CD4-positive, alpha-beta T cell treated with Interleukin-4 for 4 hours (primary cell): ENCODE data around the gene PIEZO2.
A peak's percentile ranks its signal among the peaks of the same experiment; 100 is the strongest.

Experiments used
- DNase-seq: peaks from one replicate; pipeline ENCODE4 v3.0.0-alpha.2; 2020

Gene PIEZO2

GRCh38 chr18:10838553-10838952 is 310.8 kb downstream of the PIEZO2 start:
- DNase-seq = no peak

- no peak for DNase-seq
Observed at GRCh38 chr18:10834128-10834815, 315.1 kb downstream of the PIEZO2 start.

GRCh38 chr18:10833656-10834055 is 315.7 kb downstream of the PIEZO2 start:
- no peak for DNase-seq

DNA sequence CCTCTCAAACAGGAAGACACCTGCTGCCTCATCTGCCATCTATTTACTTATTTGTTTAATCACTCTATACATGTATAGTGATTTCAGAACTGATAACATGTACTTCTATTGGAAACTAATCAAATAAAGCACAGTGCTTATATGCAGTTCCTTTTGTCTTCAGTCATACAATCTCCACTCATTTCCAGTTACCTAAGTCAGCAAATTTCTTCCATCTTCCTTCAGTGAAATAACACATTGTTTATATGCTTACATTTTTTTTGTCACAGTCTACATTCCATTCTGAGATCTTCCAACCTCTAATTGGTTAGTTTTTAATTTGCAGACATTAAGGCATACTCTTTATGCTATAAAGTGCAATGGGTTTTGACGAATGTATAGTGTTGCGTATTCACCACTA is 323.0 kb downstream of the PIEZO2 start:
- no peak for DNase-seq

DNA sequence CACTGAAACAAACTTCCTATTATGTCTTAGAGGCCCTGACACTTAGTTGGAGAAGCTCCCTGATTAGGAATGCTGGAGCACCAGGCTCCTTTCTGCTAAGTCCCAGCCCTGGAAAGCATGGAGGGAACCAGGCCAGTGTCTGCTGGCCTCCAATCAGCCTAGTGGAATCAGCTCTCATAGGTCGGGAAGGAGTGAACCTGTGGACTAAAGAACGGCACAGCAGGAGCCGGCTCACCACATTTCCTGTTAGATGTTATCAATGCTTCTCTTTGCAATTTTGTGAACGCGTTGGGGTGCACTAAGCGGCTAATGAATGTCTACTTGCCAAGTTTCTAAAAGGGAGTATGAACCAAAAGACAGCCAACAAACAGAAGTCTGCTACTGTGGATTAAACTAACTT is 326.9 kb downstream of the PIEZO2 start:
- DNase-seq = no peak

DNA sequence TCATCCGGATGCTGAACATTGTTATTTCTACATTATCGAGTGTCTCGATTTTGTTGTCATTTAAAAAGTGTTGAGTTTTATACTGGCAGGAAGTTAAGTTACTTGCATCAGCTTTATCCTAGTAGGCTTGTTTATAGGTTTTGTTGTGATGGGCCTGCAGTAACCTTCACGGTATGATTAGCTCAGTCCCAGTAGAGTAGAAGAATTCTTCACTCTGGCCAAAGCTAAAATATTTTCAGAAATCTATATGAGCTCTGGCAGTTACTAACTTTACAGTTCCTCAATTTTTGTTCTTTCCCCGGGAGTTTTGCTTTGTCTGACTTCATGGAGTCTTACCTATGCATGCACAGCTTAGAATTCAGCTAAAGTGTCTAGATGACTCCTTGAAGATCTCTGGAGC is 328.7 kb downstream of the PIEZO2 start:
- DNase-seq = no peak

GRCh38 chr18:10814336-10814735 is 335.0 kb downstream of the PIEZO2 start:
- DNase-seq = no peak

- DNase-seq = no peak
Observed at GRCh38 chr18:10805587-10806118, 343.7 kb downstream of the PIEZO2 start.

DNA sequence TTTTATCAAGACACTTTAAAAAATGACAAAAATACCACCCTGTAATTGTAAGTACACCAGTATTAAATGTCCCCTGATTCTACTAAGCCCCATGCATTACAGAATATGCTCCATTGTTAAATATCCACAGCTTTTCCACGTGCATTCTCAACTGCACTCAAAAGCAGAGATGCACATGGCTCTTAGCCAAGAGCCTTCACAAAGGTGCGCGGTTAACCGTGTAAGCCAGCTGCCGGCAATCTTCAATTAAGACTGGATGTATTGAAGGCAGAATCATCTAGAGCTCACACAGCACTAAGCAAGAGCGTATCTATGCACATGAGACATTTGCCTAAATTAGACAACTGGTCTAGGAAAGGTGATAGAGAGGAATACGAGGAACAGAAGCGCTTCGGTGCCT is 345.2 kb downstream of the PIEZO2 start:
- no peak for DNase-seq

DNA sequence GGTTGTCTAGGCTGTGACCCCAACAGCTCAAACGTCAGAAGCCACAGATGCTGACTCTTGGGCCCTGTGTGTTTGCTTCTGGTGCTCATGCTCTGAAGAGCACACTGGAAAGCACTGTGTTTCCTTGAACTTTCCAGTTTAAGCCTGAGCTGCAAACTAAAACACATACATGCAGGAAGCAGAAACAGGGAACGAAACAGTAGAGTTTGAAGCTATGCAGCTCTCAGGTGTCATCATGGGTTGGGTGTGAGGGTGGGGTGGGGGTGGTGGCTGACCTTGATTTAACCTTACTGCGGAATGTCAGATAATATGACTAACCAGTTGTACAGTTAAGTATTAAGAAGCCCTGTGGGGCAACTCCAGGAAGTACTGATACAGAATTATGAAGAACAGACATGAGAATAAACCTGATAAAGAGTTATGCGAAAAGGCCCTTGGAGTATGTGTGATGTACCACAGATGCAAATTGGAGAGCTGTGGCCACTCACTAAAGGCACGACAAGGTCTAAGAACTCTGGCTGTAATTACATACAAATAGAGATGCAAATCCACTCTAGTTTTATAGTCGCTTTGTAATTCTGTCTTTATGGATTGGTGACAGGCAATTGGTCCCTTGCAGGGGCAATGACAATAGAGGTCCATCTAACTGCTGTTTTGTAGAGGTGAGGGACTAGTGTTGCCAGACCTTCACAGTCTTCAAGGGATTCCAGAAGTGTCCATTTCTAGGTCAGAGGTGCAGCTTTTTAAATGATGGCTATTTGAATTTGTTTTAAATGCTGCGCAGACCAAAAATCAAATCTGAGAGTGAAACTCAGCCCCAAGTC is 350.4 kb downstream of the PIEZO2 start:
- no peak for DNase-seq

- no peak for DNase-seq
Observed at GRCh38 chr18:10797896-10798295, 351.5 kb downstream of the PIEZO2 start.

DNA sequence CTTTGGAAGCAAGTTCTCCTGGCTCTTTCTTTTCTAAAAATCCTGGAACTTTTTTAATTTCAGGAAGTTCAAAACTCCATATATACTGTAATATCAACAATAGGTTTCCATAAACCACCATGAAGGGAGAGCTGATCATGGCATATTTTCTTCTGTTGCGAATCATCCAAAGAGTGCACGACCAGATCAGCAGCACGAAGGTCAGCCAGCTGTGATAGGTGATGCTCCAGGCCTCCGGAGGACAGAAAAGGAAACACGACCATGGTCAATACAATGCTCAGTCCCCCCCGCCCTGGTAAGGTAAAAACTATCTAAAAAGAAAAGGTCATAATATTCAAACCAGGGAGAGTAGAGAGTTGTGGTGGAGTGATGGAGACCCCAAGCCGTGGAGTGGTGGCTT is 354.6 kb downstream of the PIEZO2 start:
- no peak for DNase-seq

DNA sequence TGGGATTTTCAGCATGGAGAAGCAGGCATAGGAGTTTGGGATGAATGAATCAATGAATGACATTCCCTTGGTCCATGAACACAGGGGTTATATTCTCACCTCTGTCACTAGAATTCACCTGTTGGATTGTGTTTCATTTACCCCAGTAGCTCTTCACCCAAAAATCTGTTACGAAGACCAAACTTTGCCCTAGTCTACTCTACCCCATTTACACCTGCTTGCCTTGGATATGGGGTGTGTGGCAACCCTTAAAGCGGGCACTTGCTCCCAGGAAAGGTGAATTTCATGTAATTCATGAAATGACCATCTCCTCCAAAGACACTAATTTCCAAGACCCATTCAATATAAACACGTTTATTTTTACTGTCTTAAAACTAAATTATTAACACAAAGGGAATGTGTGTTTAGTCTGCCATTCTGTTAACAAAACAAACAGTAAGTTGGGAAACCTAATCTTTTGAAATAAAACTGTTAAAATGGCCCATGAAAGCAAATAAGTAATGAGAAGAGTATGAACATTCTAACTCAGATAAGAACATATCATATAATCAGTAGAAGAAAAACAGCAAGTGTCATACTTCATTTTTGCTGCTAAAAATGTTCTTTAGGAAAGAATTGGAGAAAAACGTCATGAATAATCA is 355.5 kb downstream of the PIEZO2 start:
- no peak for DNase-seq

DNA sequence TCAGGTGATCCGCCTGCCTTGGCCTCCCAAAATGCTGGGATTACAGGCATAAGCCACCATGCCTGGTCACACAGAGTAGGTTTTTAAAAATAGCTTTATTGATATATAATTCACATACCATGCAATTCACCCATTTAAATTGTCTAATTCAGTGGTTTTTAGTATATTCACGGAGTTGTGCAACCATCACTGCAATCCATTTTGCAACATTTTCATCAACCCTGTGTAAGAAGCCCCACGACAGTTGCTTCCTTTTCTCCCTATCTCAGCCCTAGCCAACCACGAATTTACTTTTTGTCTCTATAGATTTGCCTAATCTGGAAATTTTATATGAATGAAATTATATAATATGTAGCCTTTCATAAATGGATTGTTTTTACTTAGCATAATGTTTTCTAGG is 357.2 kb downstream of the PIEZO2 start:
- DNase-seq = no peak

GRCh38 chr18:10791169-10791831 is 358.1 kb downstream of the PIEZO2 start:
- no peak for DNase-seq

- DNase-seq = no peak
Observed at GRCh38 chr18:10789180-10789579, 360.2 kb downstream of the PIEZO2 start.

DNA sequence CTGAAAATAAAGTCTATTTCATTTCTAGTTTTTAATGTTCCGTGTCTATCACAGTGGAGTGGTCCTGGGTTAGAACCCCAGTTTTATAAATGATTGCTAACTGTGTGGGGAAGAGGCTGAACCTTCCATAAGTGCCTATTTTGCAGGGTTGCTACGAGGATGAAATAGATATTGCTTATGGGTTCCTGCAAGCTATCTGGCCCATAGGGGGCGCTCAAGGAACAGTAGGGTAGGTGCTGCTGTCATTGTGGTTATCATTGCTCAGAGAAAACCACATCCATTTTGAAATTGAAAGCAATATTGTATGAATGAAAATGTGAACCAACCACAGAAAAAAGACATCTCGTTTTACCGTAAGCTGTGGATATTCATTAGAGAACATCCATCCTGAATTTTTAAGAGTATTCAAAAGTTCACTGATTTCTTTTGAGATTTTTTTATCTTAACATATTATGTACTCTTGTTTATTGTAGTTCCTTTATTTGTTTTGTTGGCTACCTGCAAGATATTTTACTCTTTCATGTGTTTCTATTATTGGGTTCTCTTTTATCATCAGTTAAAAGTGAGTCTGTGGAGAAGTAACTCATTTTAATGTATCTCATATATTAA is 362.0 kb downstream of the PIEZO2 start:
- DNase-seq = peak; percentile 69

GRCh38 chr18:10785798-10786197 is 363.6 kb downstream of the PIEZO2 start:
- DNase-seq = no peak

- no peak for DNase-seq
Observed at GRCh38 chr18:10784596-10785202, 364.7 kb downstream of the PIEZO2 start.

- no peak for DNase-seq
Observed at GRCh38 chr18:10783941-10784340, 365.4 kb downstream of the PIEZO2 start.

DNA sequence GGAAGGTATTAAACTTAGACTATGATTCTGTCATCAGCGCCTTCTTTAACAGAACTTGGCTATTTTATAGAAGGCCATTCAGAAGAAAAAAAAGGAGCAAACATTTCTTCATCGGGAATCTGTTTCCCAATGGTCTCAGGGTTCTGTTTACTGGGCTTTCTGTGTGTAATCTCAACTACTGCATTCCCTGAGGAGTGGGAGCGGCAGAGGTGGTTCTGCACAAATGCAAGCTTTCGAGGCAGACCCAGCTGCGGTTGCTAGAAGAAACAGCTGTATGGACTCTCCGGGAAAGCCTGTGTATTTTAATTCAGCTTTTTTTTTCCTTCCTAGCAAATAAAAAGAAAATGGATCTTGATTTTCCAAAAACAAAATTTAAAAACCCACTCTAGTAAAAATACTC is 372.9 kb downstream of the PIEZO2 start:
- no peak for DNase-seq

GRCh38 chr18:10775026-10775425 is 374.3 kb downstream of the PIEZO2 start:
- no peak for DNase-seq
